GM12864 (cell line): ENCODE results near the gene ERI3.

ENCODE experiments used
- DNase-seq: peaks from one replicate; pipeline ENCODE4 v3.0.0-alpha.2; 2011; ENCODE audit warnings: low read depth
- H3K4me3 ChIP-seq: 2 replicates; pipeline ENCODE4 v1.5.1; 2011; ENCODE audit warnings: mild to moderate bottlenecking, low read depth, low read length, control low read depth
- CTCF ChIP-seq: IDR thresholded peaks from 2 replicates; pipeline ENCODE4 v1.5.1; 2011; ENCODE audit warnings: low read depth, mild to moderate bottlenecking, moderate library complexity, low read length, control low read depth, inconsistent platforms; ENCODE audit errors: missing control alignments

Gene ERI3

GRCh38 chr1:44327679-44328491, 27.2 kb downstream of the ERI3 start:
- no peak for DNase-seq

GRCh38 chr1:44326821-44327465, 28.1 kb downstream of the ERI3 start:
- H3K4me3 ChIP-seq = no peak overlapping the region
- no peak for DNase-seq
- no peak for TF ChIP-seq CTCF

More at GRCh38 chr1:44327679-44328491, 27.2 kb downstream of the ERI3 start:
- no peak overlapping the region for H3K4me3 ChIP-seq
- no peak for TF ChIP-seq CTCF

- no peak for TF ChIP-seq CTCF
- DNase-seq = no peak
- no peak overlapping the region for H3K4me3 ChIP-seq
Measured at GRCh38 chr1:44326024-44326701, 28.9 kb downstream of the ERI3 start.

- H3K4me3 ChIP-seq = no peak overlapping the region
- no peak for TF ChIP-seq CTCF
- no peak for DNase-seq
Measured at GRCh38 chr1:44323947-44324346, 31.1 kb downstream of the ERI3 start.

- H3K4me3 ChIP-seq = no peak overlapping the region
- DNase-seq = no peak
- no peak for TF ChIP-seq CTCF
Measured at GRCh38 chr1:44322367-44322766, 32.7 kb downstream of the ERI3 start.

- no peak for TF ChIP-seq CTCF
- H3K4me3 ChIP-seq = no peak overlapping the region
- DNase-seq = no peak
Measured at GRCh38 chr1:44321466-44321865, 33.6 kb downstream of the ERI3 start.
